8988T (cell line): ENCODE data around the gene PLBD2.

Experiments
- DNase-seq: peaks from one replicate; pipeline ENCODE4 v3.0.0; 2011

The PLBD2 gene

GRCh38 chr12:113371808-113372207, 13.4 kb downstream of the PLBD2 start:
- no peak for DNase-seq

DNA sequence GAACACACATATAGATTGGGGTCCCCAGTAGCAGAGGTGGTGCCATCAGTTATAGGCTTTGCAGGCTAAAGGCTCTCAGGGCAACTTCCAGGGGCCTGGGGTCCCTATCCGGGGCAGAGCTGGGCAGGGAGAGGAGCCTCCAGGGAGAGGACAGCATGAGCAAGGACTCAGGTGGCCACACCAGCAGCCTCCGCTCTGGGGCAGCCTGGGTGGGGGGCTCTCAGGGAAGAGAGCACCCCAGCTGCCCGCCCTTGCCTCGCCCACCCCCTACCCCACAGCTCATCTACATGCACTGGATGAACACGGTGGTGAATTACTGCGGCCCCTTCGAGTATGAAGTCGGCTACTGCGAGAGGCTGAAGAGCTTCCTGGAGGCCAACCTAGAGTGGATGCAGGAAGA, 14.0 kb downstream of the PLBD2 start:
- DNase-seq: no peak

- no peak for DNase-seq
Observed at GRCh38 chr12:113373440-113373839, 15.1 kb downstream of the PLBD2 start.

GRCh38 chr12:113373969-113374368, 15.6 kb downstream of the PLBD2 start:
- no peak for DNase-seq

- no peak for DNase-seq
Observed at GRCh38 chr12:113374823-113375428, 16.5 kb downstream of the PLBD2 start.

DNA sequence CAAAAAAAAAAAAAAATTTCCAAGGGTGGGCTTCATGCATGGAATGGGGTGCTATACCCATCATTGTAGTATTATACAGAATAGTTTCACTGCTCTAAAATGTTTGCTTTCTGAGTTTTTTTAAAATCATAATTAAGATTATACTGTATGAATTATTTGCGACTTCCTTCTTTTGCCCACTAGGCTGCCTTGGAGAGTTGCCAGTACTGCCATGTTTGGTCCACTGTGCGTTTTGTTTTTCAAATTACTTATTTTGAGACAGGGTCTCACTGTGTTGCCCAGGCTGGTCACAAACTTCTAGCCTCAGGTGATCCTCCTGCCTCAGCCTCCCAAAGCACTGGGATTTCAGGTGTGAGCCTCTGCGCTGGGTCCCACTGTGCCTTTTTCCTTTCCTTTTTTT, 19.9 kb downstream of the PLBD2 start:
- no peak for DNase-seq

DNA sequence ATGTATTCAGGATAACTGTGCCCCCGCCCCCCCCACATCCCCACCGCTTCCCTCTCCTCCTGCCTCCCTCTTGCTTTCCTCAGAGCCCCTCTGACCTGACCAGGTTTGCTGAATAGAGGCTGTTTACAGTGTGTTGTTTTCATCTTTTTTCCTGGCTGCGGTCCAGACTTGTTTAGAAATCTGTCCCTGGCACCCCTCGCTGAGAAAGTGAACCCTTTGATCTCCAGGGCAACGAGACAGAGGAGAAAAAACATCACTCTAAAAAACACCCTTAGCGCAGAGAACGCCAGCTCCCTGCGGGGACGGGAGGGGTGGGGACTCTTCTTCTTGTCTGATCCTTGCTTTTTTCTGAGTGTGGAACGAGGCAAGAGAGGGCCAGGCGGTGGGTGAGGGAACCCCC, 22.8 kb downstream of the PLBD2 start:
- DNase-seq: no peak

- DNase-seq: no peak
Observed at GRCh38 chr12:113382206-113382605, 23.8 kb downstream of the PLBD2 start.

DNA sequence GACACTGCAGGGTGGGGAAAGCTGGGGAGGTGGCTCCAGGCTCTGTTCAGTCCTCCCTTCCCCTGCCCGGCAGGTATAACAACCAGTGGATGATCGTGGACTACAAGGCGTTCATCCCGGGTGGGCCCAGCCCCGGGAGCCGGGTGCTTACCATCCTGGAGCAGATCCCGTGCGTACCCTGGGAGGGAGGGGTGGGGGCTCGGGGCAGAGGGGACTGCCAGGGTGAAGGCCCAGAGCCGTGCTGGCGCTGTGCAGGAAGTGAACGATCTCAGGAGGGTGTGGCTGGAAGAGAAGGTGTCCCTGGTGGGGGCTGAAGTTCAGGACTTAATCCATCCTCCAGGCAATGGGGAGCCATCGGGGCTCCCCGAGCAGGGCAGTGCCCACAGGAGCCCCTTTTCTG, 26.4 kb downstream of the PLBD2 start:
- DNase-seq: no peak

DNA sequence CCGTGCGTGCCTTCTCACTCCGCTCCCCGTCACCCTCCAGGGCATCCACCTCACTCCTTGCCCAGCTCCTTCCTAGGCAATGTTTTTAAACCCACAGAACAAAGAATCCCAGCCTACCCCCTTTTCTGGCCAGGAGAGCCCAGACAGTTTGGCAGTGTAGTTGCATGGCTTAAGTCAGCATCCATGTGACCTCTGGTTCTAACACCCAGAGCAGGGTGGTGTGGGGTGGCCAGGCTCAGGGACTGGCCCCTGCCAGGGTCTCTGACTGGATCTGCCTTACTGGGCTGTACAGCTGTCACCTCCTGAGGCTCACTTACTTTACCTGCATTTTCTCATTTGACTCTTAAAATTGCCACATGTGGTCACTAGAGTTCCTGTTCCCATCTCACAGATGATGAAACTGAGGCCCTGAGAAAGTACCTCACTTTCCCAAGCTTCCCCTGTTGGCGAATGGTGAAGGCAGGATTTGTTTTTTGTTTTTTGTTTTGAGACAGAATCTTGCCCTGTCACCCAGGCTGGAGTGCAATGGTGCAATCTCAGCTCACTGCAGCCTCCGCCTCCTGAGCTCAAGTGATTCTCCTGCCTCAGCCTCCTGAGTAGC, 27.0 kb downstream of the PLBD2 start:
- DNase-seq: no peak

- no peak for DNase-seq
Observed at GRCh38 chr12:113386866-113387566, 28.6 kb downstream of the PLBD2 start.

DNA sequence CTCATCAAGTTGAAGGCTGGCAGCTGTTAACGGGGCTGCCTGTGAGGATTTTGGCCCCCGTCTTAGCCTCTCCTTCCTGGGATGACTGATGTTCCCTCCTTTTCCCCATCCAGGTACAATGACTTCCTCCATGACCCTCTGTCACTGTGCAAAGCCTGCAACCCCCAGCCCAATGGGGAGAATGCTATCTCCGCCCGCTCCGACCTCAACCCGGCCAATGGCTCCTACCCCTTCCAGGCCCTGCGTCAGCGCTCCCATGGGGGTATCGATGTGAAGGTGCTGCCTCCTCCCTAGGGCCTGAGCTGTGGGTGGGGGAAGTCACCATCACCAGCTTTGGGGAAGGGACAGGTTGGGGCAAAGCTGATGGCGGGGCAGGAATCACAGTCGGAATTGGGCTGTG, 29.2 kb downstream of the PLBD2 start:
- DNase-seq: no peak

- no peak for DNase-seq
Observed at GRCh38 chr12:113388351-113388750, 30.0 kb downstream of the PLBD2 start.

GRCh38 chr12:113390064-113391043, 32.0 kb downstream of the PLBD2 start:
- no peak for DNase-seq

- no peak for DNase-seq
Observed at GRCh38 chr12:113391145-113391544, 32.8 kb downstream of the PLBD2 start.

GRCh38 chr12:113391650-113392337, 33.4 kb downstream of the PLBD2 start:
- DNase-seq: no peak

DNA sequence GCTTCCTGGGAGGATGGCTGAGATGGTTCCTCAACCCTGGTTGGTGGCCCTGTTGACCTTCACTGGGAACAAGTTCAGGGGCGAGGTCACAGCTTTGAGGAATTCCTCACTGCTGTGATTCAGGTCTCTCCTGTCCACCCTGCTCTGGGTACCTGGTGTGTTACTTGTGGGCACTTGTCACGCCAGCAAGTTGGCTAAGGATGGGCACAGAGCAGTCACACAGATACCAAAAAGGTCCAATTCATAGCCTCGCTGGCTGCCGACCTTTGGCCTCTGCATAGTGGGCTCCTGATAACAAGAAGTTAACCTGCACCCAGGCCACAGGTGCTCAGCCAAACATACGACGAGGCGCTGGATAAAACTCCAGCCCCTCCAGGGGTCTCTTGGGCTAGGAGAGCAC, 34.1 kb downstream of the PLBD2 start:
- DNase-seq: no peak

DNA sequence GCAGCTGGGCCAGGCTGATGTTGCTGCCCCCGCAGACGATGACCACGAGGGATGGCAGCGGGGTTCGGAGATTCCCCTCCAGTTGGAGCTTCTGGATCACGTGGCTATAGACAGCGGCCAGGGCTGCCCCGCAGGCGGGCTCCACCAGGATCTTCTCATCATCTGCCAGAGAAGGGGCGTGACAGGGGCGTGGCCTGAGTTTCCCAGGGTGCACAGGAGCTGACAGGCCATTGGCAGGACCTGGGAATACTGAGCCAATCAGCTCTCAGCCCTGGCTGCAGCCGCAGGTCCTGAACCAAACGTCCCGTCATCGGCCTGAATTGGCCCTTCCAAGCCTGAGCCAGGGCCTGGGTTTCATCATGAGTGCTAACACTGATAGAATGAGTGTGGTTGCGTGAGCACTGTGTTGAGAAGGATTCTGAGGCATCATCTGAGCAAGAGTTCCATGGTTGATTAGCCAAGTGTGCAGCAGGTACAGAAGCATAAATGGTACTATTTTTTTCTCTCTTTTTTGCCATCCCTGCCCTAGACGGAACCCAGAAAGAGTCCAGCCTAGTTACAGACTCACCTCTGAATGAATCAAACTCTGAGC, 34.7 kb downstream of the PLBD2 start:
- DNase-seq: no peak

DNA sequence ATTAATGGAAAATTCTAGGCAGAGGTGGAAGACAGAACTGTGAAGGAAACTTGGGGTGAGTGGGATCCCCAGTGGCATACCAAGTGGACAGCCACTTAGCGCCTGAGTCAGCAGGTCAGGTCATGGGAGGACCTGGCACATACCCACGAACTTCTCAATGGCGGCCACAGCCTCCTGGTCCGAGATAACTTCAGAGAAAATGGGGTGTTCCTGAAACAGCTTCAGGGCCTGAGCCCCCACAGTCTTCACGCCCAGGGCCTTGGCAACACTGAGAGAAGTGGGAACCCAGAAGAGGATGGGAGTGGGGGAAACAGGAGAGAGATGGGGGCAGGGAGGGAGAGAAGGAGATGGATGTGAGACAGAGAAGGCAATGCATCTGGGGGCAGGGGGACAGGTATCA, 35.4 kb downstream of the PLBD2 start:
- no peak for DNase-seq

DNA sequence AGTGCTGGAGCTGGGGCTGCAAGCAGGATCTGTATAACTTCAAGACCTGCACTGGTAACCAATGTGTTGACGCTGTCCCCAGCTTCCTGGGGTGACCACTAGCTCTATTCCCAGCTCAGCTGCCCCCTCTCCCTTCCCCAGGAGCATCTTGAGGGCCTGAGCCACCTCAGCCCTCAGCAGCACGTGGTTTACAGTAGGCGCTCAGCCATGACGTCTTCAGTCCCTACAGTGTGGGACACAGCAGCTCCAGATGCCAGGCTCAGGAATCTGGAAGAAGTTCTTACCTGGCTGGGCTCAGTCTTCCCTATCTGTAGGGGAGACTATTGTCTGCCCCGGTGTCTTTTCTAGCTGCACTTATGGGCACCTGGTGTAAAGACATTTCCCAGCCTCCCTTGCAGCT, 36.7 kb downstream of the PLBD2 start:
- DNase-seq: no peak

GRCh38 chr12:113396200-113396599, 37.8 kb downstream of the PLBD2 start:
- DNase-seq: no peak

GRCh38 chr12:113396828-113397496, 38.6 kb downstream of the PLBD2 start:
- DNase-seq: no peak
